Stimulated activated CD8-positive, alpha-beta memory T cell treated with anti-CD3 and anti-CD28 coated beads, Interleukin-4, amount 100 ng/mL, for 48 hours (primary cell): ENCODE results near the gene TMEM164.

Experiments
- DNase-seq: peaks from one replicate; pipeline ENCODE4 v3.0.0-alpha.2; 2020

TMEM164 gene

DNA sequence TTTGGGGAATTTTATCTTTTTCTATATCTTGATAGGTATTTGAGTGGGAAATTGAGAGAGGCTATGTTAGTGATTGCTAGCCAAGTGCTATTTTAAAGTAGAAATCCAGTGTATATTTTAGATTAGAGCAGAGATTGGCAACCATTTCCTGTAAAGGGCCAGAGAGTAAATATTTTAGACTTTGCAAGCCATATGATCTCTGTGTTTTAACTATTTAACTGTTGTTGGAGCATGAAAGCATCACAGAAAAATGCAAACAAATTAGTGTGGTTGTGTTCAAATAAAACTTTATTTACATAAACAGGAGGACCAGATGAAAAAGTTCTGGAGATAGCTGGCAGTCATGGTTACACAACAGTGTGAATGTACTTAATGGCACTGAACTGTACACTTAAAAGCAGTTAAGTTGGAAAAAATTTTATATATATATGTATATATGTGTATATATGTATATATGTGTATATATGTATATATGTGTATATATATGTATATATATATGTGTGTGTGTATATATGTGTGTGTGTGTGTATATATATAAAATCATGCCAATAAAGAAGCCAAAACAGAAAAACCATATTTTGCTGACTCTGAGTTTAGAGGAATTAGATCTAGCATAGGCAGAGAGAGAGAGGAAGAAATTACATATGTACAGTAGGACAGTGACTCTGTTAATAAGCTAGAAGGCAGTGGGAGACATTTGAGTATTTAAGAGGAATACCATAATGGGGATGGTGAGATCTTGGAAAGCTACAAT, 83.4 kb downstream of the TMEM164 start:
- no peak for DNase-seq

GRCh38 chrX:110086916-110087484, 84.1 kb downstream of the TMEM164 start:
- DNase-seq: no peak

- peak; percentile 23 for DNase-seq
Observed at GRCh38 chrX:110087485-110088356, 84.8 kb downstream of the TMEM164 start.

- no peak for DNase-seq
Observed at GRCh38 chrX:110089656-110090403, 86.9 kb downstream of the TMEM164 start.

GRCh38 chrX:110097920-110098319, 95.0 kb downstream of the TMEM164 start:
- DNase-seq: no peak

DNA sequence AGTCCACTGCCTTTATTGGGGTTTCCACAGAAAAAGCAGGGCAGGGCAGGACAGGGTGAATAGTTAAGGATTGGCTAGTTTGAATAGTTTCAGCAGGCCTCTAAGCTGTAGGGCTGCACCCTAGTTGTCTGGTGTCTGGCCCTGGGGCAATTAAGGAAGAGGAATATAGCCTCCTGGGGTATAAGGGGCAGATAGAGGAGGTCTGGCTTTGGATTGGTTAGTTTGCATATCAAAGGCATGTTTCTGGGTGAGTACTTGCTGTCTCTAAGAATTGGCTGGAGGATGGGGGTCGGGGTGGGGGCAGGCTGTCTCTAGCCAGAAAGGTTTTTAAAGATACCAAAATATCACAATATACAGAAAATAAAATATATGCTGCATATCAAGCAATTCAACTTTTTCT, 100.4 kb downstream of the TMEM164 start:
- DNase-seq: no peak

- DNase-seq: no peak
Observed at GRCh38 chrX:110104078-110104477, 101.2 kb downstream of the TMEM164 start.

- DNase-seq: no peak
Observed at GRCh38 chrX:110108381-110108821, 105.5 kb downstream of the TMEM164 start.

DNA sequence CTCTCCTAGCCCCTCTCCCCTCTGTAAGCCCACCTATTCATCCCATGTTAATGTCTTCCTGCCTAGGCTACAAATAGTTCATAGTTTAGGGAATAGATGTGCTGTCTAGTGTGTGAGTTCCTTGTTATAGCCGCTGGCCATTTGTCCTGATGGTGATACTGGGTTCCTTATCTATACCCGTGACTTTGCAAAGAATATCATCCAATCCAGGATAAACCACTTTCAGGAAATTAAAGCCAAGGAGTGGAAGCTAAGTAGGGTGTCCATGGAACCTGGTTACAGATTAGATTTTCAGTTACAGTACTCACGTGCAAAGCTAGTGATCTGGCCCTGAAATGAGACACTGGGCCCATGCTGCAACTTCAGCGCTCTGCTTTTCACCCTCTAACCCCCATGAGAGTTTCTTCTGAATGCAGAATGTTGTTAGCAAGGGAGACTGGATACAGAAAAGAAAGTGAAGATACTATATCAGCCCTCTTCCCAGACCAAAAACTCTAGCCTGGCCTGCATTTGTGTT, 111.4 kb downstream of the TMEM164 start:
- DNase-seq: no peak

DNA sequence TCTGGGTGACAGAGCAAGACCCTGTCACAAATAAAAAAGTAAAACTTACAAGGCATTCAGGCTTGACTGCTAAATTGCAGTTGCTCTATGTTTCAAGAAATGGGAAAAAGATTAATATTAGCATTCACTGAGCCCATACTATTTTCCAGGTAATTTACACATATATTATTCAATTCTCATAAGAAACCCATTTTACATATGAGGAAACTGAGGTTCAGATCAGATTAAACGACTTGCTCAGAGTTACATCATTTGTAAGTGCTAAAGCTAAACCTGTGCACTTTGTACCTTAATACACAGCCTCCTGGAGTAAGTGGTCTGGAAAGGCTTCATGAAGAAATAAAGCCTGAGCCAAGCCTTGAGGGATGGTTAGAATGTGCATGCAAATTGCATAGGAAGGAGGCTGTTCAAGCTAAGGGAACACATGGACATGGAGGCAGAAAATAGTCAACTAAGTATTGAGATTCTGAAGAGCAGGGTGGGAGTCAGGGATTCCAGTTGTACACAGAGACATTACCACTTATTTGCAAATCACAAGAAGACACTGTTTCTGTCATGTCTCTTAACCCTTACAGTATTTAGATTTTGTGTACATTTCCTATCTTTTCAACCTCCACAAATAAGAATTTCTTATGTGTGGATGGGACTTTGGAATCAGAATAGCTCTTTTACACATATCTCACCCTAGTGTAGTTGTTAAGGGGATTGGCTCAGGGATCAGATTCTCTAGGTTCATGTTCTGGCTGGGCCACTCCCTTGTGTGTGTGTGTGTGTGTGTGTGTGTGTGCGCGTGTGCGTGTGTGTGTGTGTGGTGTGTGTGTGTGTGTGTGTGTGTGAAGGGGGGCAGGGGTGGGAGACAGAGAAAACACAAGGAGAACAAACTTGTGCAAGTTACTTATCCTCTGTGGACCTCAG, 113.4 kb downstream of the TMEM164 start:
- no peak for DNase-seq

DNA sequence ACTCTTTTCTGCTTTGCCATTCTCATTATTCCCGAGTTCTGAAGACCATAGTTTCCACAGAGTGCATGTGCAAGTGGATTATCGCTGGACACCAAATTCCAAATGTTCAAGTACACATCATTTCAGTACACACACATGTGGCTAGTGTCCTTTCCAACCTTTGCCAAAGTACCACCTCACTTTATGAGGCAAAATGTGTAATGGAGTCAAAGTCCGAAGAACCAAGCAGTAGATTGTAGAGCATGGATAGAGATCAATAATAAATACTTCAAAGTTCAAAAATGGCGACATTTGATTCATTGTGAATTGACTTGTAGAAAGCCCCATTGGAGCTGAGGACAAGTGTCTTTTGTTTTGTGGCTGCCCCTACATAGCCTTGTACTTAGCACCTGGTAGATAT, 115.6 kb downstream of the TMEM164 start:
- DNase-seq: no peak

GRCh38 chrX:110119480-110119879, 116.6 kb downstream of the TMEM164 start:
- DNase-seq: no peak

DNA sequence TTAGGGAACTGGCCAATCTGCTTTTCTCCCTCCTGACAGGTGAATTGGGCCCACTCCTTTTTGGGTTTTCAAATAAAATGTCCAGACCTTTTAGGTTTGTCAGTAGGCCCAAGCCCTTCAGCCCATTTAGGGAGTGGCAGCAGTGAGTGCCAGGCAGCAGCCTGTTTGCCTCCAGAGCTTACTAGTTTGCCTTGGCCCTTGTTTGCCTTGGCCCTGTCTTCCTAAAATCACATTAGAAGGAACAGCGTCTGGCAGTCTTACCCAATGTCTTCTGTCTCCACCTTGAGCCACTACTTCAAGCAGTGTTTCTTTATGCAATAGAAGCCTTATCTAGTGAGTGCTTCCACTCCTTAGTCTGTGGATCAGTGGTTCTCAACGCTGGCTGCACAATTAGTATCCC, 117.1 kb downstream of the TMEM164 start:
- DNase-seq: no peak

DNA sequence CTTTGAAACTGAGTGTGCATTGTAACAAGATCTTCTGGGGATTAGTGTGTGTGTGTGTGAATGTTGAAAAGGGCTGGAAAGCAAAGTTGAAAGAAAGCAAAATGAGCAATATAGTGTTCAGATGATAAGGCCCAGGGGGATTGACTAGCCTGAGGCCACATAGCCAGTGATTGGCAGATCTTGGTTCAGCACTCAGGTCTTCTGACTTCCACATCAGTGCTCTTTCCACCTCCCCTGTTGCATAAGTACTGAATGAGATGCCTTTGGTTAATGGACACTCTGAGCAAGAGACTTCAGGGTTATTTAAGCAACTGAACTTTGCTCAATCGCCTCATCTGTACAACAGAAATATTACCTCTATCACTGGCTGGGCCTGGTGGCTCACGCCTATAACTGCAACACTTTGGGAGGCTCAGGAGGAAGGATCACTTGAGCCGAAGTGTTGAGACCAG, 120.4 kb downstream of the TMEM164 start:
- no peak for DNase-seq

DNA sequence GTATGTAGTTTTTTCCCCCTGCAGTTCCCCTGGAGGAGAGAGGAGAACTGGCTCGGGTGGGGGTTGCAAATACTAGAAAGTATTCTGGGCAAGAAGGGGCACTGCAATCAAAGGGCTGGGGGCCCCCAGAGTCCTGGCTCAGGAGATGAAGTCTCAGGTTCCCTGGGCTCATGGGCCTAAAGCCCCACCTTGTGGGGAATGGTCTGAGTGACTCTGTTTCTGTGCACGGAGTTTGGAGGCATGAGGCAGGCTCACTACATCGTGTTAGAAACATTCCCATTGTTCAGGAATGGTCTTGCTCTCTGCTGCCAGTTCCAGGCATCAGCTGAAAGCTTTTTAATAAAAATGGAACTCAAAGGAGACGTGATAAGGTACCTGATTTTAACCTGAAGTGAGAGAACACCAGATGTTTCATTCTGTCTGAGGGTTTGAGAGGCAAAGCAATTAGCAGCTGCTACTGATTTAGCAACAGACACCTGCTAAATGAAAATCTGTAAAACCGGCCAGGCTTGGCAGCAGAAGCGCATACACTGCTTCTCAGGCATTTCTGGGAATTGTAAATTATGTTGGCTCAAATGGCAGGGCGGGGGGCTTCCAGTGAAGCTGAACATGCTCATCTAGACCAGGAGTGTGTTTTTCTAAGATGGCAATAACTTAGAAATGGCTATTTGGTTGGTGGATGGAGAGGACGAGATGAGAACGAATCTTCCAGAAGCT, 122.7 kb downstream of the TMEM164 start:
- DNase-seq: no peak

DNA sequence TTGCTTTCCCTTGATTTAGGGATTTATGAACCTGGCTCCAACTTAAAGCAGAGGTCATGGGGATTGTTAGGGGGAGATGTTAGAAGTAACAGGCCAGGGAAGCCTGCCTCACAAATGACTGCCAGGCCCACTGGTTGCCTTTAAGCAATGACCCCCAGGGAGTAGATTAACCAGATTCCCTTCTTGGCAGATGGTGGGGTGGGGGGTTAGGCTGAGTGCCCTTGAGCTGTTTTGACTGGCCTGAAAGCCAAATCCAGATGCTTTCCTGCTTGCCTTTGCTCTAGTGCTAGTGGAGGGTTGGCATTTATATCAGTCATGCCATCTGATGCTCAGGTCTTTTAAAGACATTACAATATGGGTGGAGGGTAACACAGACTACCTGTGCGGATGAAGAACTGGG, 128.1 kb downstream of the TMEM164 start:
- DNase-seq: no peak

- no peak for DNase-seq
Observed at GRCh38 chrX:110132450-110133114, 129.7 kb downstream of the TMEM164 start.

DNA sequence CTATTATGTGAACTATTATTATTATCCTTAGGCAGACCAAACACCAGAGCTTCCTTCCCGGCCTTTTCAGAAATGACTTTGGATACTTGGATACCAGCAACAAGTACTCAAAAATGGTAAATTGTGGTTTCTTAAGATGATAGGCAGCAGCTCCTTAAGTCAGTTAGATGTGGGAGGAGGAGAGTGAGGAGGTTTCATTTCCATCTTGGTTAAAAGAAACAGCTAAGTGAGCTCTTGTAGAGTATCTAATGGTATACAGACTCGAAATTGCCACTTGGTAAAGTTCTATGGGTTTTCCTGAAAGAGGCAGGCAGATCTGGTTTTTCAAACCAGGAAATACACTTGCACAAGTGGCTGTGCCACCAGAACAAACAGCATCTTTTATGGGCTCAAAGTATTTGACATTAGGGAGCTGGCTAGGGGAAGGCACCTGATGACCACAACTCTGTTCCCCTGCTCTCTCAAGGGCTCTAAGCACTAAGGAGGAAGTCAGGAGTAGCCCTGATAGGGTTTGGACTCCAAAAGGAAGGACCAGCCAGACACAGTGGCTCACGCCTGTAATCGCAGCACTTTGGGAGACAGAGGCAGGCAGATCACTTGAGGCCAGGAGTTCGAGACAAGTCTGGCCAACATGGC, 130.9 kb downstream of the TMEM164 start:
- DNase-seq: no peak

DNA sequence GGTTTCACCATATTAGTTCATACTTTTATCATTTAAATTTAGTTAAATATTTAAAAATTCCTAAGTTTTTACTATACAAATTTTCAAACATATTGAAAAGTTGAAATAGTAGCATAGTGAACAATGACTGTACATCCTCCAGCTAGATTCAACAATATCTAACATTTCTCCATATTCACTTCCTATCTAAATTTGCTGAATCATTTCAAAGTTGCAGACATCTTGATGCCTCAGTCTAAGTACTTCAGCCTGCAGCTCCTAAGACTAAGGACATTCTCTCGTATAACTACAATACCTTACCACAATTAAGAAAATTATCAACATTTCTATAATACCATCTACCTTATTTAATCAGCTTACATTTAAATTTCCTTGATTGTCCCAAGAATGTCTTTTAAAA, 132.7 kb downstream of the TMEM164 start:
- DNase-seq: no peak

DNA sequence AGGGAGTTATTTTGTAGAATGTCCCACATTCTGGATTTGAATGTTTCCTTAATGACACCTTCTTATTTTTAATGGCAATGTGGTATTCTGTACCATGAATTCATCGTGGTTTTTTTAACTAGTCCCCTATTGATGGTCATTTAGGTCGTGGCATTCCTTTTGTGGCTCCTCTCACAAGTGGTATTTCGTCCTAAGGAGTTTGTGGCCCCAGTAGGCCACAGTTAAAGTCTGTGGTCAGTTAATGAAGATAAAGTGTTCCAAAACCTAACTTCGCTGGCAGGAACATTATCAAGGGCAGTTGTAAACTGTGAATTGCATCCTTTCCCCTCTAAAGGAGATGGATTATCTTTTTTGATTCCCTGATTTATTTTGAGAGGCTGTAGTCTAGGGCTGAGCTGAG, 133.2 kb downstream of the TMEM164 start:
- DNase-seq: no peak
